GM23248 (cell line): ENCODE measurements around the gene PRPF40B.

Experiments used
- EZH2 ChIP-seq: fragments of 200-600 bp; sonication (generic); IDR thresholded peaks from 2 replicates; pipeline ENCODE4 v1.6.1; 2018; ENCODE audit warnings: antibody characterized with exemption, mild to moderate bottlenecking; ENCODE audit not compliant: insufficient read depth, poor library complexity, severe bottlenecking
- EZH2phosphoT487 ChIP-seq: fragments of 200-600 bp; sonication (generic); IDR thresholded peaks from 2 replicates; pipeline ENCODE4 v1.6.1; 2018; ENCODE audit warnings: antibody characterized with exemption, moderate library complexity, mild to moderate bottlenecking, low read depth; ENCODE audit not compliant: insufficient read depth

DNA sequence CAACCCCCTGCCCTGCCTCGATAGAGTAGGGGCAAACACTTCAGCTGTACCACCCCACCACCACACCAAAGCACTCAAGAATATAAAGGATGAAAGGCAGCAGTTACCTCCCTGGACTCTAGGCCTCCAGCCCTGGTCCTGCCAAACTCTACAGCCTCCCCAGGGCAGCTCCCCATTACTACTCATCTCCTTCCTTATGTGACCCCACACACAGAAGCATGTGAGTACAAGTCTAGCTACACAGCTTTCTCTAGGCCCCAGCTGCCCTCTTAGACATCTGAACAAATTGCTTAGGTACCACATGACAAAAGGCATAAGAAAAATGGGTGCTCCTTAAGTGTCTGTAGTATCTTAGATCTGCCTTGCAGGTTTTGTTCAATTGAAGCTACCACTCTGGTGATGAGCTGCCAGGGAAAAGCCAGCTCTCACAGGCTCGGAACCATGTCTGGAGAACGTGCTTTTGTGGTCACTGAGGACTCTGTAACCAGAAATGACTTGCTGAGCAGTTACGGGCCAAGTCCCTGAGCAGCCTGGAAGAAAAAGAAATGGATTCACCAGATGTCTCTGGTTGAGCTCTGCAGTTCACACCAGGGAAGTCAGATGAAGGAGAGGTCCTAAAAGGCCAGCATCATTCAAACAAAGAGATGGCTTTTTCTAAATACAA lies 51.1 kb downstream of the PRPF40B start:
- no peak for TF ChIP-seq EZH2
- no peak for TF ChIP-seq EZH2phosphoT487
